Renal pelvis (tissue), 4 donors: ENCODE measurements around the gene PRMT7. TPM values are rescaled to one million over a fixed set of nuclear protein-coding genes. Genes with fewer than 3 reads are reported as not detected.
A peak's percentile ranks its signal among the peaks of the same experiment; 100 is the strongest.

Source experiments
- DNase-seq: peaks from one replicate; pipeline ENCODE4 v3.0.0-alpha.2; 2013
- polyA plus RNA-seq, 3 donors: library from polyadenylated mRNA; unstranded; fragments of 120-200 nt; gene quantifications; one replicate each; pipeline ENCODE4 v1.2.1, GENCODE V29; 2013; ENCODE audit not compliant: insufficient read length in 3 of 3

PRMT7 gene
- polyA plus RNA-seq, 3 donors = 47.1 to 71.1 (median 64.8) TPM

- no peak for DNase-seq
Observed at GRCh38 chr16:68299571-68300453, 11.0 kb upstream of the PRMT7 start.

- no peak for DNase-seq
Observed at GRCh38 chr16:68300734-68301459, 9.9 kb upstream of the PRMT7 start.

GRCh38 chr16:68306633-68307032 is 4.2 kb upstream of the PRMT7 start:
- DNase-seq = no peak

- DNase-seq = no peak
Observed at GRCh38 chr16:68309799-68310198, 1.0 kb upstream of the PRMT7 start.

DNA sequence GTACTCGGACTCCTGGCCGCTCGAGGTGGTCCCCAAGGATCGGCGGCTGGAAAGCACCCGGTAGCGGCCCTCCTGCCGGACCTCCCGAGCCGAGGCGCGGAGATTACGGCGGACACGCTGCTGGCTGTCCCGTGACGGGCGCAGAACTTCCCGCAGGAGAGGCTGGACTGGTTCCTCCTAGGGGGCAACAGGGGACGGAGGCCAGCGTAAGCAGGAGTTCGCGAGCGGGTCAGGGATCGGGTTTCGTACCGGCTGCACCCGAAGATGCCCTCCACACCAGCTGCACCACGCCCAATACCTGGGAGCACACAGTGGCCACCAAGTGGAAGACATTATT is 414 bp upstream of the PRMT7 start:
- DNase-seq = no peak

GRCh38 chr16:68313116-68313515 is 2.3 kb downstream of the PRMT7 start:
- no peak for DNase-seq

GRCh38 chr16:68319185-68319908 is 8.5 kb downstream of the PRMT7 start:
- no peak for DNase-seq

- DNase-seq = no peak
Observed at GRCh38 chr16:68324336-68324735, 13.5 kb downstream of the PRMT7 start.

DNA sequence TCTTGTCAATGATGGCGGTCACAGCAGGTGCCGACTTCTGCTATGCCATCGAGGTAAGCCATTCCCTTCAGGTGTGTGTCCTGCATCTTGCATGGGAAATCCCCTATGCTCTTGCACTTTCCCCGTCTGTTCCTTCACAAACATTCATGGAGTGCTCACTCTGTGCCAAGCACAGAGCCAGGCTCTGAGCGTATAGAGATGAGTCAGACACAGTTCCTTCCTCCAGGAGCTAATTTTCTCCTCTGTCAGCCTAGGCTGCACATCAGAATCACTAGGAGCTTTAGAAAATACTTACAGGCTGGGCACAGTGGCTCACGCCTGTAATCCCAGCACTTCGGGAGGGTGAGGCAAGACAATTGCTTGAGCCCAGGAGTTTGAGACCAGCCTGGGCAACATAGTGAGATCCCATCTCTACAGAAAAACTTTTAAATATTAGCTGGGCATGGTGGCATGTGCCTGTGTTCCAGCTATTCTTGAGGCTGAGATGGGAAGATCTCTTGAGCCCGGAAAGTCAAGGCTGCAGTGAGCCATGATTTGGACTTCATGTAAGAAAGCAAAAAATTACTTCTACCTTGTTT is 14.1 kb downstream of the PRMT7 start:
- no peak for DNase-seq

- peak; percentile 78 for DNase-seq
Observed at GRCh38 chr16:68328151-68328859, 17.5 kb downstream of the PRMT7 start.

DNA sequence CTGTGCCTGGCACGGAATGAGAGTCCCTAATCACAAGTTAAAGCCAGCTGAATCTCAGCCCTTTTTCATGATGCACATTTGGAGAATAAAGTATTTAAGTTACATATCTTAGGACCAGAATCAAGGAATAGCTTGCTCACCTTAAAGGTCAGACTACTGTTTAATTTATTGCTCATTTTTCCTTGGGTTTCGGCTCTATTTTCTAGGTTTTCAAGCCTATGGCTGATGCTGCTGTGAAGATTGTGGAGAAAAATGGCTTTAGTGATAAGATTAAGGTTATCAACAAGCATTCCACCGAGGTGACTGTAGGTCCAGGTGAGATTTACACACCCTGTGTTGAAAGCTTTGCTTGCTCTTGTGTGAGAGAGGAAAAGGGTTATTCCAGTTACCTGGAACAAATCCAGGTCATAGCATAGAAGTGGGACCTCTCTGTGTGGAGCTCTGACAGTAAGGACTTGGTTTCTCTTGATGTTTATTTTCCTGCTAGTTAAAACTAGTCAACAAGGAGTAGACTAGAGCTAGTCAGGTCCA is 18.1 kb downstream of the PRMT7 start:
- DNase-seq = no peak

- no peak for DNase-seq
Observed at GRCh38 chr16:68331879-68332410, 21.1 kb downstream of the PRMT7 start.

GRCh38 chr16:68332411-68333121 is 21.7 kb downstream of the PRMT7 start:
- DNase-seq = peak; percentile 58

- no peak for DNase-seq
Observed at GRCh38 chr16:68335175-68335574, 24.4 kb downstream of the PRMT7 start.

DNA sequence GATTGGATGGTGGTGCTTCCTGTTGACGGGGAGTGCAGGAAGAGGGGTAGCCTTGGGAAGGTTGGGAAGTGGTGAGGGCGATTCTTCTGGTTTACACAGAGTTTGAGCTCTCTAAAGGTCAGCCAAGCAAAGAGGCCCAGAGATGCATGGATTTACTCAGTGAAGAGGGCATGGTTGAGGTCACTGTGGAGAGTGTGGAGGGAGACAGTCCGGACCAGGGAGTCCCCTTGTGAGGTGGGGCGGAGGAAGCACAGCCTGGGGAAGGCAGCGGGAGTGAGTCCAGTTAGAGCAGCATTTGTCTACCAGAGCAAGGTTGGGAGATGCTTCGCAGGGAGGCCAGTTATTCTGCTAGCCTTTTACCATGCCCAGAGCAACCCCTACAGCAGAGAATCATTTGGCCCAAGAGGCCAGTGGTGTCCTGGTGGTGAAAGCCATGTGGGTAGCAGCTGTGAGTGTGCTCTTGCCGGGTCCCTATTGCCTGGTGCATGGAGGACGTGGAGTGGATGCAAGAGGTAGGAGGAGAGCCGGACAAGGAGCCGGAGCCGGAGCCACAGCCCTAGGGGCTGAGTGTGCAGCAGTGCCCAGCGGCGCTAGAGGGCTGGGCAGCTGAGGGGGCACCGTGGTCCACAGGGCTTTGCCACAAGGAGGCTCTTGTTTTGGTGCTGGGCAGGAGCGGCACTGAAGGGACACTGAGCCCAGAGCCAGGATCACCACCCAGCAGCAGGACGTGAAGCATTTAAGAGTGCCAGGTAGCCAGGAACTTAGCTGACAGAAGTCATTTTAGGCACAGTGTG is 27.7 kb downstream of the PRMT7 start:
- DNase-seq = no peak

DNA sequence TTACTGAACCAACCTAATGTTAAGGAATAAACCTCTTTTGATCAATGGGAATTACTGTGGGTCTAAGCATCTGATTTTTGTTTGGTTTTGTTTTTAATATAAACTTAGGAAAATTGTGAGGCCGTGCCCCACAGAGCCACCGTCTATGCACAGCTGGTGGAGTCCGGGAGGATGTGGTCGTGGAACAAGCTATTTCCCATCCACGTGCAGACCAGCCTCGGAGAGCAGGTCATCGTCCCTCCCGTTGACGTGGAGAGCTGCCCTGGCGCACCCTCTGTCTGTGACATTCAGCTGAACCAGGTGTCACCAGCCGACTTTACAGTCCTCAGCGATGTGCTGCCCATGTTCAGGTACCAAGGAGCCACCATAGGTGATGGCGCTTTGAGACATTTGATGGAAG is 28.4 kb downstream of the PRMT7 start:
- no peak for DNase-seq

GRCh38 chr16:68342620-68343019 is 31.8 kb downstream of the PRMT7 start:
- no peak for DNase-seq

DNA sequence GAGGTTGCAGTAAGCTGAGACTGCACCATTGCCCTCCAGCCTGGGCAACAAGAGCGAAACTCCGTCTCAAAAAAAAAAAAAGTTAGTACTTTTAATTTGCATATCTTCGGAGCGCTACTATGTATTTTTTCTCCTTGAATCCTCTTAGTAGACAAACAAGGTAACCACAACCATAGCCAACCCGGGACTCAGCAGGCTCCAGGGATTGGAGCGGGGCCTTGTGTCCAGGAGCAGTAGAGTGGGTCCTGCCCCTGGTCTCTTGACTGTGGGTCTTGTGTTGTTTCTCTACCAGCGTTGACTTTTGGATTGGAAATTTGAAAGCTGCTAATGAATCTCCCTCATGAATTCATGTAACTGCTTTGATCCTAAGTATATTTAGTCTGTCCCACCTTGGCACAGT is 32.3 kb downstream of the PRMT7 start:
- DNase-seq = no peak

DNA sequence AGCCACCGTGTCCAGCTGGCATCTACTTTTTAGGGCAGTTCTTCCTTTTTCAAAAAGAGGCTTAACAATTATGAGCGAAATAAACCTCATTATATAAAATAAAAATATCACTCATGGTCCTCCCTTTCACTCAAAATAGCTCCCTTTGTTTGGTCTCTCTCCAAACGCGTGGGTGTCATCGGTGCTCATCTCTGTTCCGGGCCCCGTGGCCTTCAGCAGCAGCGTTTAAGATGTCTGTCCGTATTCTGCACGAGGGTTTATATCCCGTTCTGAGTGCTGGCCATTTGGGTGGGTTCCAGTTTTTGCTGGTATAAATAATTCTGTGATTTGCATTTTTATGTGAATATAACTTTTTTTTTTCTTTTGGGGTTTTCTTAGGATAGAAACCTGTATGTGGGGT is 33.4 kb downstream of the PRMT7 start:
- DNase-seq = no peak
